Measurements from ENCODE around the gene PDZRN4.

GRCh38 chr12:41532072-41532471 lies 344.0 kb downstream of the PDZRN4 start:
- TF ChIP-seq, protein P1, sequence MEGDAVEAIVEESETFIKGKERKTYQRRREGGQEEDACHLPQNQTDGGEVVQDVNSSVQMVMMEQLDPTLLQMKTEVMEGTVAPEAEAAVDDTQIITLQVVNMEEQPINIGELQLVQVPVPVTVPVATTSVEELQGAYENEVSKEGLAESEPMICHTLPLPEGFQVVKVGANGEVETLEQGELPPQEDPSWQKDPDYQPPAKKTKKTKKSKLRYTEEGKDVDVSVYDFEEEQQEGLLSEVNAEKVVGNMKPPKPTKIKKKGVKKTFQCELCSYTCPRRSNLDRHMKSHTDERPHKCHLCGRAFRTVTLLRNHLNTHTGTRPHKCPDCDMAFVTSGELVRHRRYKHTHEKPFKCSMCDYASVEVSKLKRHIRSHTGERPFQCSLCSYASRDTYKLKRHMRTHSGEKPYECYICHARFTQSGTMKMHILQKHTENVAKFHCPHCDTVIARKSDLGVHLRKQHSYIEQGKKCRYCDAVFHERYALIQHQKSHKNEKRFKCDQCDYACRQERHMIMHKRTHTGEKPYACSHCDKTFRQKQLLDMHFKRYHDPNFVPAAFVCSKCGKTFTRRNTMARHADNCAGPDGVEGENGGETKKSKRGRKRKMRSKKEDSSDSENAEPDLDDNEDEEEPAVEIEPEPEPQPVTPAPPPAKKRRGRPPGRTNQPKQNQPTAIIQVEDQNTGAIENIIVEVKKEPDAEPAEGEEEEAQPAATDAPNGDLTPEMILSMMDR (IDR thresholded peaks at IDR 0.05; ENCODE audit: insufficient read depth, low read length, poor library complexity, severe bottlenecking) = no peak
- no peak for TF ChIP-seq EZH2phosphoT487 (conservative IDR thresholded peaks at IDR 0.05; ENCODE audit: low read length)
